ENCODE results near the gene RS1. TPM values are rescaled to one million over a fixed set of nuclear protein-coding genes. Genes with fewer than 3 reads are reported as not detected.

Gene RS1
- total and polyA plus RNA-seq, 9 of the 15 experiments (the other 6 are each of a cell fraction or from before 2014, with no cell fraction given): not detected

GRCh38 chrX:18661273-18661672 lies 10.6 kb downstream of the RS1 start (continued):
- TF ChIP-seq ZMIZ1 (IDR thresholded peaks at IDR 0.05; ENCODE audit: low read depth in 2 of 2, low read length in 2 of 2) (no peak), ATF2 (CRISPR knock-in tag; IDR thresholded peaks at IDR 0.05) (no peak), CBX2 (IDR thresholded peaks at IDR 0.05; ENCODE audit: insufficient read depth, low read length, poor library complexity, severe bottlenecking) (no peak), THRB (CRISPR knock-in tag; conservative IDR thresholded peaks at IDR 0.05) (no peak), FOS (IDR thresholded peaks at IDR 0.05; ENCODE audit: extremely low read depth, insufficient read length) (no peak), ZBED1 (IDR thresholded peaks at IDR 0.05) (no peak), TAF9B (IDR thresholded peaks at IDR 0.05; ENCODE audit: partially characterized antibody) (no peak), ZNF583 (CRISPR knock-in tag; IDR thresholded peaks at IDR 0.05) (no peak), MAX (CRISPR knock-in tag; IDR thresholded peaks at IDR 0.05) (no peak), ETV6 (IDR thresholded peaks at IDR 0.05; ENCODE audit: borderline replicate concordance in 1 of 2, low read depth in 2 of 2, low read length in 1 of 2) (no peak), ETV6 (CRISPR knock-in tag; IDR thresholded peaks at IDR 0.05; ENCODE audit: borderline replicate concordance) (no peak), EZH2 (IDR thresholded peaks at IDR 0.05; ENCODE audit: borderline replicate concordance, low read depth, low read length) (no peak), ZNF184 (CRISPR knock-in tag; IDR thresholded peaks at IDR 0.05) (no peak)

All from K562 (cell line).